GM20000 (cell line): ENCODE results near the gene INPPL1.

Source experiments
- DNase-seq: peaks from one replicate; pipeline ENCODE4 v3.0.0; 2012; ENCODE audit warnings: low spot score
- TF ChIP-seq, protein P1 (sequence below): IDR thresholded peaks from 2 replicates; pipeline ENCODE4 v1.5.1; 2012; ENCODE audit warnings: mild to moderate bottlenecking, control low read depth; ENCODE audit errors: extremely low read depth, missing control alignments

Gene INPPL1

DNA sequence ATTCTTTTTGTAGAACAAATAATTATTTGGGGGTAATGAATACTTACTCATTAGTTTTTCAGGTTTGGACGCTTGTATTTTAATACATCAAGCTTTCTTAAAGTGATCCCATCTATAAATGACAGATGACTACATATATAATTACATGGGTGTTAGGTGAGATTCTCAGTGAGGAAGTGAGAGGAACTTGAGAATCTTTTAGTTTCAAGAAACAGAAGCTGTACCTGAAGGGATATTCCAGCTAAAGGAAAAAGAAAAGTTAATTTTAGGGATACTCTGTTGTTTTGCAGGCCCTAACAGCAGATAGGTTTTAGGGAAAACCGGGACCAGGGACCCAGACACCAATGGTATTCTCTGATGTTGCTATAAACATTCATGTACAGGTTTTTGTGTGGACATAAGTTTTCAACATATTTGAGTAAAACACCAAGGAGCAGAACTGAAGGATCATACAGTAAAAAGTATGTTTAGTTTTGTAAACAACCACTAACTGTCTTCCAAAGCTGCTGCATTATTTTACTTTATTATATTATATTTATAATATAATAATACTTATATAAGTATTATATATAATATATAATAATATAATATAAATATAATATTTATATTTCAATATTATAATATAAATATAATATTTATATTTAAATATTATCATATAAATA, 43.5 kb downstream of the INPPL1 start:
- TF ChIP-seq, protein P1, sequence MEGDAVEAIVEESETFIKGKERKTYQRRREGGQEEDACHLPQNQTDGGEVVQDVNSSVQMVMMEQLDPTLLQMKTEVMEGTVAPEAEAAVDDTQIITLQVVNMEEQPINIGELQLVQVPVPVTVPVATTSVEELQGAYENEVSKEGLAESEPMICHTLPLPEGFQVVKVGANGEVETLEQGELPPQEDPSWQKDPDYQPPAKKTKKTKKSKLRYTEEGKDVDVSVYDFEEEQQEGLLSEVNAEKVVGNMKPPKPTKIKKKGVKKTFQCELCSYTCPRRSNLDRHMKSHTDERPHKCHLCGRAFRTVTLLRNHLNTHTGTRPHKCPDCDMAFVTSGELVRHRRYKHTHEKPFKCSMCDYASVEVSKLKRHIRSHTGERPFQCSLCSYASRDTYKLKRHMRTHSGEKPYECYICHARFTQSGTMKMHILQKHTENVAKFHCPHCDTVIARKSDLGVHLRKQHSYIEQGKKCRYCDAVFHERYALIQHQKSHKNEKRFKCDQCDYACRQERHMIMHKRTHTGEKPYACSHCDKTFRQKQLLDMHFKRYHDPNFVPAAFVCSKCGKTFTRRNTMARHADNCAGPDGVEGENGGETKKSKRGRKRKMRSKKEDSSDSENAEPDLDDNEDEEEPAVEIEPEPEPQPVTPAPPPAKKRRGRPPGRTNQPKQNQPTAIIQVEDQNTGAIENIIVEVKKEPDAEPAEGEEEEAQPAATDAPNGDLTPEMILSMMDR, result no peak
- DNase-seq, result no peak

DNA sequence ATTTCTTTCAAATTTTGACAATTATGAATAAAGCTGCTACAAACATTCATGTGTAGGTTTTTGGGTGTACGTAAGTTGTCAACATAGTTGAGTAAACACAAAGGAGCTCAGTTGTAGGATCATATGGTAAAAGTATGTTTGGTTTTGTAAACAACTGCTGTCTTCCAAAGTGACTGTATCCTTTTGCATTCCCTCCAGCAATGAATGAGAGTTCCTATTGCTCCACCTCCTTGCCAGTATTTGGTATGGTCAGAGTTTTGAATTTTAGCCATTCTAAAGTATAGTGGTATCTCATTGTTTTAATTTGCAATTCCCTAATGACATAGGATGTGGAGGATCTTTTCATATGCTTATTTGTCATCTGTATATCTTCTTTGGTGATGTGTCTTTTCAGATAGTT, 47.4 kb downstream of the INPPL1 start:
- no peak for DNase-seq
- TF ChIP-seq, protein P1, result no peak

DNA sequence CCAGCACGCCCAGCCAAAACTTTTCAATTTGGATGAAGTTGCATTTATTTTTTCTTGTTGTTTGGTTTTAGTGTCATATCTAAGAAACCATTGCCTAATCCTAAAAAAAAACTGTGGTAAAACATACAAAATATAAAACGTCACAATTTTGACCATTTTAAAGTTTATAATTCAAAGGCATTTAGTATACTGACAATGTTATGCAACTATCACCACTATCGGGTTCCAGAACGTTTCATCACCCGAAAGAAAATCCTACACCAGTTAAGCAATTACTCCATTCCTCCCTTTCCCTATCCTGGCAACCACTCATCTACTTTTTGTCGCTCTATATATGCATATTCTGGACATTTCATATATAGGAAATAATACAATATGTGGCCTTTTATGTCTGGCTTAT, 49.9 kb downstream of the INPPL1 start:
- TF ChIP-seq, protein P1, result no peak
- DNase-seq, result no peak

DNA sequence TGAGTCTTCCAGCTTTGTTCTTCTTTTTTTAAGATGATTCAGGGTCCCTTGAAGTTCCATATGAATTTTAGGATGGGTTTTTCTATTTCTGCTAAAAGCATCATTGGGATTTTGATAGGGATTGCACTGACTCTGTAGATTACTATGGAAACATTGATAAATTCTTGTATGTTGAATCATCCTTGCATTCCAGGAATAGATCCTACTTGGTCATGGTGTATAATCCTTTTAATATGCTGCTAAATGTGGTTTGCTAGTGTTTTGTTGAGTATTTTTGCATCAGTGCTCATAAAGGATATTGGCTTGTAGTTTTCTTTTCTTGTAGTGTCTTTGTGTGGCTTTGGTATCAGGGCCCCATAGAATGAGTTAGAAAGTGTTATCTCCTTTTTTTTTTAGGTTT, 54.3 kb downstream of the INPPL1 start:
- no peak for DNase-seq
- TF ChIP-seq, protein P1, result no peak

DNA sequence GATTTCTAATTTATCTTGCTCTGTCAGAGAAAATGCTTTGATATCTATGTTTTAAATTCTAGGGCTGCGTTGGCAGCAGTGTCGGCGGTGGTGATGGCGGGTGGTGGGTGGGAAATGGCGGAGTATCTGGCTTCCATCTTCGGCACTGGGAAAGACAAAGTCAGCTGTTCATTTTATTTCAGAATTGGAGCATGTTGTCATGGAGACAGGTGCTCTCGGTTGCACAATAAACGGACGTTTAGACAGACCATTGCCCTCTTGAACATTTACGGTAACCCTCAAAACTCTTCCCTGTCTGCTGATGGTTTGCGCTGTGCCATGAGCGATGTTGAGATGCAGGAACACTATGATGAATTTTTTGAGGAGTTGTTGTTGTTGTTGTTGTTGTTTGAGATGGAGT, 55.5 kb downstream of the INPPL1 start:
- TF ChIP-seq, protein P1, result no peak
- no peak for DNase-seq

DNA sequence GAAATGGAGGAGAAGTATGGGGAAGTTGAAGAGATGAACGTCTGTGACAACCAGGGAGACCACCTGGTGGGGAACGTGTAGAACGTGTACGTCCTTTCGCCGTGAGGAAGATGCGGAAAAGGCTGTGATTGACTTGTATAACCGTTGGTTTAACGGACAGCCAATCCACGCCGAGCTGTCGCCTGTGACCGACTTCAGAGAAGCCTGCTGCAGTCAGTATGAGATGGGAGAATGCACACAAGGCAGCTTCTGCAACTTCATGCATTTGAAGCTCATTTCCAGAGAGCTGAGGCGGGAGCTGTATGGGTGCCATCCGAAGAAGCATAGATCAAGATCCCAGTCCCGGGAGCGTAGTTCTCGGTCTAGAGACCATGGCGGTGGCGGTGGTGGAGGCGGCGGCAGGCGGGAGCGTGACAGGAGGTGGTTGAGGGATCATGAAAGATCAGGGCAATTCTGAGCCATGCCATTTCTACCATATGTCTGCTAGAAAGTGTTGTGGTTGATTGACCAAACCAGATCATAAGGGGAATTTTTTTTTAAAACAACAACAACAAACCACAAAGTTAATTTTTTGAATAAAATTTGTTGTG, 56.3 kb downstream of the INPPL1 start:
- TF ChIP-seq, protein P1, result no peak

DNA sequence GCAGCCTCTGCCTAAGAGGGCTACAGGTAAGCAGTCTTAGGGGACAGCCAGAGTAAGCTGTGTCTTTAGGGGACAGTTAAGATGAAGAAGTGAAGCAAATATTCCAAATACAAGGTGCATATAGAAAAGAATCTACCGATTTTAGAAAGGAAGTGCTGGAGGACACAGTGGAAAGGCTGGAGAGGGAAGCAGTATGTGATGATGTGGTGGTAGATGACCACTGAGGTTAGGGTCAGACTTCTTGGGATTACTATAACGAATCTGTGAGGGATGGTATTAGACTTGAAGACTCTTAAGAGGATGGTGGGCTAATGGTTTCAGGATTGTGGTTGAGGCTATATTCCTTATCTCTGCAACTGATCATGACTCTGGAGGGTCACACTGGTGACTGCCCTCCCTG, 59.4 kb downstream of the INPPL1 start:
- TF ChIP-seq, protein P1, result no peak
- no peak for DNase-seq

More for the DNA sequence above, 56.3 kb downstream of the INPPL1 start:
- DNase-seq, result no peak
